ENCODE measurements around the gene RANGAP1. TPM values are rescaled to one million over a fixed set of nuclear protein-coding genes. Genes with fewer than 3 reads are reported as not detected.

RANGAP1 gene
- total RNA-seq, 1 donor from 2014 or later: 65.0 TPM

DNA sequence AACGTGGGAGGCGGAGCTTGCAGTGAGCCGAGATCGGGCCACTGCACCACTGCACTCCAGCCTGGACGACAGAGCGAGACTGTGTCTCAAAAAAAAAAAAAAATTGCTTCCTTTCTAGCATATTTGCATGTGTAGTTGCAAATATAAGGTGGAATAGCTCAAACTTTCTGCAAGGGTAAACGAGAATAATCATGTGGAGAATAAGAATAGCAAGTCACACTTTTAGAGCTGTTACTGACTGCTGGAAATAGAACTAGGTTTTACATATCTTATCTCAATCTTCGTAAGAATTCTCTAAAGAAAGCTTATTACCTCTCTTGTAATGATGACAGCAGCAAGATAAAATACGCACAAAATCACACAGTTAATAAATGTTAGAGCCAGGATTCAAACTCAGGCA, 79.3 kb downstream of the RANGAP1 start:
- H3K36me3 ChIP-seq (ENCODE audit: control insufficient read depth, insufficient read depth, low read length): peaks cover 7% of the 10 kb centered on the region
- H3K27me3 ChIP-seq (ENCODE audit: control insufficient read depth, insufficient read depth, low read length): no peaks in the 10 kb centered on the region
- TF ChIP-seq, protein P1, sequence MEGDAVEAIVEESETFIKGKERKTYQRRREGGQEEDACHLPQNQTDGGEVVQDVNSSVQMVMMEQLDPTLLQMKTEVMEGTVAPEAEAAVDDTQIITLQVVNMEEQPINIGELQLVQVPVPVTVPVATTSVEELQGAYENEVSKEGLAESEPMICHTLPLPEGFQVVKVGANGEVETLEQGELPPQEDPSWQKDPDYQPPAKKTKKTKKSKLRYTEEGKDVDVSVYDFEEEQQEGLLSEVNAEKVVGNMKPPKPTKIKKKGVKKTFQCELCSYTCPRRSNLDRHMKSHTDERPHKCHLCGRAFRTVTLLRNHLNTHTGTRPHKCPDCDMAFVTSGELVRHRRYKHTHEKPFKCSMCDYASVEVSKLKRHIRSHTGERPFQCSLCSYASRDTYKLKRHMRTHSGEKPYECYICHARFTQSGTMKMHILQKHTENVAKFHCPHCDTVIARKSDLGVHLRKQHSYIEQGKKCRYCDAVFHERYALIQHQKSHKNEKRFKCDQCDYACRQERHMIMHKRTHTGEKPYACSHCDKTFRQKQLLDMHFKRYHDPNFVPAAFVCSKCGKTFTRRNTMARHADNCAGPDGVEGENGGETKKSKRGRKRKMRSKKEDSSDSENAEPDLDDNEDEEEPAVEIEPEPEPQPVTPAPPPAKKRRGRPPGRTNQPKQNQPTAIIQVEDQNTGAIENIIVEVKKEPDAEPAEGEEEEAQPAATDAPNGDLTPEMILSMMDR (IDR thresholded peaks at IDR 0.05; ENCODE audit: insufficient read depth, low read length, severe bottlenecking): no peak
- no peak overlapping the region for H3K4me3 ChIP-seq (ENCODE audit: low read depth, low read length)
- no peak for FAIRE-seq
- no peak for DNase-seq (ENCODE audit: low read depth)

DNA sequence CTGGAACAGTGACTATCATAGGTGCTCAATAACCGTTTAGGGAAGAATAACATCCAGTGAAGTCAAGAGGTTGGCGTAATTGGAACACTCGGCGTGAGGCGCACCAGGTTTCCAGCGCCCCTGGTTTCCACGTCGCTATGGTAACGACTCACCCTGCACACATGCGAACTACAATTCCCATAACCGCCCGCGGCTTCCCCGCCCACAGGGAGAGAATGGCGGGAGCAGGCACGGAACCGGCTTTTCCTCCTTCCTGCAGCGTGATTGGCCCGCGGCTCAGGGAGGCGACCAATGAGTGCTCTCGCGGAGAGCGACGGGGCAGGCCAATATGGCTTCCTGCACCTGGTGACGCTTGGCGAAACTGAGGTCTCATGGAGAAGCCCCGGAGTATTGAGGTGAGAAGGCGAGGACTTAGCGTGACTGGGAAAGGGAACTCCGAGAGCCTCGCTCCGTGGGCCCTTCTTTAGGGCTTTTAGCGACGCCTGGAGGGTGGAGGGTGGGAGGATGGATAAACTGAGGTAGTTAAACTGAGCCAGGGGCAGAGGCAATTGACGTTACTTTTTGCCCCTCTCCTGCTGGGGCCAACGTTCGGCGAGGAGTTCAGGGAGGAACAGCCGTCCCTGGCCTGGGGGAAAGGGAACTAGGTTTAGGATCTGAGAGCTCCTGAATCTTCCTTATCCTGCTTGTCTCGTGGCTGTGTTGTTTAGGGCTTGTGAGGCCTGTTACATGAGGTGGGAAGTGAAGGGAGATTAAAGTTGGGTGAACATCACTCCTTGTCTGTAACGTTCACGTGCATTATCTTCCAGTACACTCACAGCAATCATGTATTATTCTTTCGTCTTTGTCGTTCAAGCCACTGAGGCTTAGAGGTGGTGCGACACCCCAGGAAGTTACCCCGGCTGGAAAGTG, 80.7 kb downstream of the RANGAP1 start, which contains the start of gene L3MBTL2:
Gene L3MBTL2, plus strand, starts transcription at position 321 of the 909 bp plus-strand sequence. Its CDS starts 51 bp downstream, at position 372.
- DNase-seq (ENCODE audit: low read depth): peak; percentile 91
- Histone ChIP-seq H3K36me3 (ENCODE audit: control insufficient read depth, insufficient read depth, low read length) (peaks cover 3% of the 10 kb centered on the region), H3K4me3 (ENCODE audit: low read depth, low read length) (peak within 1 kb of the TSS; percentile 71), H3K27me3 (ENCODE audit: control insufficient read depth, insufficient read depth, low read length) (no peaks in the 10 kb centered on the region)
- peak; percentile 70 for FAIRE-seq
- TF ChIP-seq, protein P1 (IDR thresholded peaks at IDR 0.05; ENCODE audit: insufficient read depth, low read length, severe bottlenecking): no peak

DNA sequence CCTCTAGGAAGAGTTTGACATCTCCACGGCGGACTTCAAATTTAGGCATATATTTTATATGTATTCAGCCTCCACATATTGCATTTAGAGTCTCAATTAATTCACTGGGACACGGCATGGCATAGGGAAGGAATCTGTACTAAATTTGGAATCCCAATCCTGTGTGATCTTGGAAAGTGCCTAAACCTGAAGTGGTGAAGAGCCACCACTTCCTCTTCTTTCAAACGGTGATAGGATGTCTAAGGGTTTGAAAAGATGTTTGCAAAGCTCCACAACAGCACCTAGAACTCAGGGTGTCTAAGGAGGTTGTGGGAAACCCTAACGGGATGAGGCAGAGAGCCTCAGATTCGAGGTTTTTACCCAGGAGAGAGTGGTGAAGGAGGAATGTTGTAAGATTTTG, 81.9 kb downstream of the RANGAP1 start:
- no peak for DNase-seq (ENCODE audit: low read depth)
- FAIRE-seq: no peak
- Histone ChIP-seq H3K4me3 (ENCODE audit: low read depth, low read length) (no peak overlapping the region), H3K27me3 (ENCODE audit: control insufficient read depth, insufficient read depth, low read length) (no peaks in the 10 kb centered on the region), H3K36me3 (ENCODE audit: control insufficient read depth, insufficient read depth, low read length) (no peaks in the 10 kb centered on the region)
- TF ChIP-seq, protein P1 (IDR thresholded peaks at IDR 0.05; ENCODE audit: insufficient read depth, low read length, severe bottlenecking): no peak

DNA sequence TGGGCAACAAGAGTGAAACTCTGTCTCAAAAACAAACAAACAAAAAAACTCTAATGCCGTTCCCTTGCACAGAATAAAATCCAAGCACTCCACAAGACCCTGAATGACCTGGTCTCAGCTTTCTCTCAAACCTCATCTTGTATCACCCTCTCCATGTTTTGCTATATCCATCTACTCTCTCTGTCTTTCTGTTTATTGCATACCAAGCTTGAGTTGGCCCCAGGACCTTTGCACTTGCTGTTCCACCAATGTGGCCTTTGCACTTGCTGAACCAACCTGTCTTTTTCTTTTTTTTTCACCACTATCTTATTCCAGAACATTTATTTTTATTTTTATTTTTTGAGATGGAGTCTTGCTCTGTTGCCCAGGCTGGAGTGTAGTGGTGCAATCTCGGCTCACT, 82.9 kb downstream of the RANGAP1 start:
- TF ChIP-seq, protein P1 (IDR thresholded peaks at IDR 0.05; ENCODE audit: insufficient read depth, low read length, severe bottlenecking): no peak
- H3K4me3 ChIP-seq (ENCODE audit: low read depth, low read length): no peak overlapping the region
- FAIRE-seq (no peak), DNase-seq (ENCODE audit: low read depth) (no peak)
- H3K27me3 ChIP-seq (ENCODE audit: control insufficient read depth, insufficient read depth, low read length): no peaks in the 10 kb centered on the region
- H3K36me3 ChIP-seq (ENCODE audit: control insufficient read depth, insufficient read depth, low read length): no peaks in the 10 kb centered on the region

DNA sequence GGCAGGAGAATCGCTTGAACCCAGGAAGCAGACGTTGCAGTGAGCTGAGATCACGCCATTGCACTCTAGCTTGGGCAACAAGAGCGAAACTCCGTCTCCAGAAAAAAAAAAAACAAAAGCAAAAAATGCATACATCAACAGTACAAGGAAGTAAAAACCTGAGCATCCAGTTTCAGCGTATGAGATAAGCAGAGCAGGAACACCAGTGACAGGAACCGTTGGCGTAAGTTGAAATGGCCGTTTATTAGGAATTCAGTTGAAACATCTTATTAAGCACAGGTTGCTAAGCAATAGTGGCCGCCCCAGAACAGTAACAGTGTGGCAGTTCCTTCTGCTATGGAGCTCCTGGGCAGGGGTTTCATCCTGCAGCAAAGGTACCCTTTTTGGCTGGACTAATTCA, 84.8 kb downstream of the RANGAP1 start:
- TF ChIP-seq, protein P1 (IDR thresholded peaks at IDR 0.05; ENCODE audit: insufficient read depth, low read length, severe bottlenecking): no peak
- FAIRE-seq: no peak
- Histone ChIP-seq H3K27me3 (ENCODE audit: control insufficient read depth, insufficient read depth, low read length) (no peaks in the 10 kb centered on the region), H3K36me3 (ENCODE audit: control insufficient read depth, insufficient read depth, low read length) (no peaks in the 10 kb centered on the region), H3K4me3 (ENCODE audit: low read depth, low read length) (no peak overlapping the region)
- DNase-seq (ENCODE audit: low read depth): peak; percentile 45
